ENCODE measurements around the gene USP6. TPM values are rescaled to one million over a fixed set of nuclear protein-coding genes. Genes with fewer than 3 reads are reported as not detected.
"Not testable (repeated sequence)": the region's sequence is repeated elsewhere in the genome, so short reads cannot be mapped to it uniquely, and the experiment has no call there.

The USP6 gene
- total RNA-seq, 2 donors from 2014 or later = 0.02 to 0.19 TPM

GRCh38 chr17:5134571-5134970 is 18.7 kb downstream of the USP6 start:
- H3K4me3 Mint-ChIP-seq; H3K4me1 Mint-ChIP-seq (ENCODE audit: low read depth); H3K27ac Mint-ChIP-seq; DNase-seq; H3K36me3 Mint-ChIP-seq (ENCODE audit: insufficient read depth in 2 of 2); ATAC-seq (replicated peaks in 1 of 2); H3K27me3 Mint-ChIP-seq (ENCODE audit: low read depth); H3K9me3 Mint-ChIP-seq: not testable (repeated sequence)

GRCh38 chr17:5135131-5135712 is 19.4 kb downstream of the USP6 start:
- not testable (repeated sequence) for DNase-seq; H3K27me3 Mint-ChIP-seq (ENCODE audit: low read depth); ATAC-seq (replicated peaks in 1 of 2); H3K27ac Mint-ChIP-seq; H3K4me3 Mint-ChIP-seq; H3K9me3 Mint-ChIP-seq; H3K36me3 Mint-ChIP-seq (ENCODE audit: insufficient read depth in 2 of 2); H3K4me1 Mint-ChIP-seq (ENCODE audit: low read depth)

- H3K4me3 Mint-ChIP-seq = no peak overlapping the region
- no peak overlapping the region for H3K27ac Mint-ChIP-seq
- no peaks in the 10 kb centered on the region for H3K36me3 Mint-ChIP-seq (ENCODE audit: insufficient read depth in 2 of 2)
- H3K9me3 Mint-ChIP-seq = no peaks in the 10 kb centered on the region
- no peak for DNase-seq
- H3K27me3 Mint-ChIP-seq (ENCODE audit: low read depth) = no peaks in the 10 kb centered on the region
- H3K4me1 Mint-ChIP-seq (ENCODE audit: low read depth) = no peaks in the 10 kb centered on the region
- ATAC-seq (replicated peaks in 1 of 2) = no peak
Measured at GRCh38 chr17:5135726-5136579, 20.1 kb downstream of the USP6 start.

- not testable (repeated sequence) for DNase-seq; ATAC-seq (replicated peaks in 1 of 2); H3K27me3 Mint-ChIP-seq (ENCODE audit: low read depth); H3K4me3 Mint-ChIP-seq; H3K27ac Mint-ChIP-seq; H3K9me3 Mint-ChIP-seq; H3K4me1 Mint-ChIP-seq (ENCODE audit: low read depth); H3K36me3 Mint-ChIP-seq (ENCODE audit: insufficient read depth in 2 of 2)
Measured at GRCh38 chr17:5136580-5137412, 21.0 kb downstream of the USP6 start.

GRCh38 chr17:5137511-5138197 is 21.8 kb downstream of the USP6 start:
- H3K27me3 Mint-ChIP-seq (ENCODE audit: low read depth); H3K4me1 Mint-ChIP-seq (ENCODE audit: low read depth); H3K4me3 Mint-ChIP-seq; ATAC-seq (replicated peaks in 1 of 2); DNase-seq; H3K27ac Mint-ChIP-seq; H3K36me3 Mint-ChIP-seq (ENCODE audit: insufficient read depth in 2 of 2); H3K9me3 Mint-ChIP-seq: not testable (repeated sequence)

GRCh38 chr17:5138198-5138544 is 22.3 kb downstream of the USP6 start:
- not testable (repeated sequence) for H3K27me3 Mint-ChIP-seq (ENCODE audit: low read depth); H3K4me3 Mint-ChIP-seq; H3K4me1 Mint-ChIP-seq (ENCODE audit: low read depth); ATAC-seq (replicated peaks in 1 of 2); H3K27ac Mint-ChIP-seq; H3K9me3 Mint-ChIP-seq; H3K36me3 Mint-ChIP-seq (ENCODE audit: insufficient read depth in 2 of 2); DNase-seq

GRCh38 chr17:5138616-5139457 is 23.0 kb downstream of the USP6 start:
- no peaks in the 10 kb centered on the region for H3K9me3 Mint-ChIP-seq
- H3K4me3 Mint-ChIP-seq = no peak overlapping the region
- ATAC-seq (replicated peaks in 1 of 2) (no peak), DNase-seq (no peak)
- H3K4me1 Mint-ChIP-seq (ENCODE audit: low read depth) = no peaks in the 10 kb centered on the region
- no peak overlapping the region for H3K27ac Mint-ChIP-seq
- H3K36me3 Mint-ChIP-seq (ENCODE audit: insufficient read depth in 2 of 2) = no peaks in the 10 kb centered on the region
- no peaks in the 10 kb centered on the region for H3K27me3 Mint-ChIP-seq (ENCODE audit: low read depth)

GRCh38 chr17:5139458-5139732 is 23.6 kb downstream of the USP6 start:
- Mint-ChIP-seq H3K36me3 (ENCODE audit: insufficient read depth in 2 of 2) (no peaks in the 10 kb centered on the region), H3K4me3 (no peak overlapping the region), H3K27ac (no peak overlapping the region), H3K9me3 (no peaks in the 10 kb centered on the region), H3K4me1 (ENCODE audit: low read depth) (no peaks in the 10 kb centered on the region), H3K27me3 (ENCODE audit: low read depth) (peaks cover 2% of the 10 kb centered on the region)
- DNase-seq (no peak), ATAC-seq (replicated peaks in 1 of 2) (no peak)

- H3K4me1 Mint-ChIP-seq (ENCODE audit: low read depth); ATAC-seq (replicated peaks in 1 of 2); H3K9me3 Mint-ChIP-seq; H3K27ac Mint-ChIP-seq; DNase-seq; H3K27me3 Mint-ChIP-seq (ENCODE audit: low read depth); H3K36me3 Mint-ChIP-seq (ENCODE audit: insufficient read depth in 2 of 2); H3K4me3 Mint-ChIP-seq: not testable (repeated sequence)
Measured at GRCh38 chr17:5142877-5143276, 27.0 kb downstream of the USP6 start.

GRCh38 chr17:5146122-5146521 is 30.3 kb downstream of the USP6 start:
- not testable (repeated sequence) for H3K27ac Mint-ChIP-seq; ATAC-seq (replicated peaks in 1 of 2); DNase-seq; H3K4me1 Mint-ChIP-seq (ENCODE audit: low read depth); H3K27me3 Mint-ChIP-seq (ENCODE audit: low read depth); H3K4me3 Mint-ChIP-seq; H3K36me3 Mint-ChIP-seq (ENCODE audit: insufficient read depth in 2 of 2); H3K9me3 Mint-ChIP-seq

GRCh38 chr17:5160702-5161101 is 44.9 kb downstream of the USP6 start:
- H3K4me1 Mint-ChIP-seq (ENCODE audit: low read depth); H3K4me3 Mint-ChIP-seq; H3K36me3 Mint-ChIP-seq (ENCODE audit: insufficient read depth in 2 of 2); DNase-seq; H3K9me3 Mint-ChIP-seq; ATAC-seq (replicated peaks in 1 of 2); H3K27ac Mint-ChIP-seq: not testable (repeated sequence)
- H3K27me3 Mint-ChIP-seq (ENCODE audit: low read depth) = peaks cover 17% of the 10 kb centered on the region

- peaks cover 22% of the 10 kb centered on the region for H3K27me3 Mint-ChIP-seq (ENCODE audit: low read depth)
- H3K36me3 Mint-ChIP-seq (ENCODE audit: insufficient read depth in 2 of 2); H3K27ac Mint-ChIP-seq; ATAC-seq (replicated peaks in 1 of 2); DNase-seq; H3K9me3 Mint-ChIP-seq; H3K4me1 Mint-ChIP-seq (ENCODE audit: low read depth); H3K4me3 Mint-ChIP-seq: not testable (repeated sequence)
Measured at GRCh38 chr17:5161793-5162192, 46.0 kb downstream of the USP6 start.
